ELF-1 (cell line): Measurements from ENCODE around the gene GALK1.
"Not testable (repeated sequence)": the region's sequence is repeated elsewhere in the genome, so short reads cannot be mapped to it uniquely, and the experiment has no call there.

Source experiments
- DNase-seq: peaks from one replicate; pipeline ENCODE4 v3.0.0-alpha.2; 2016; ENCODE audit warnings: low read depth, low spot score

GALK1 gene

DNA sequence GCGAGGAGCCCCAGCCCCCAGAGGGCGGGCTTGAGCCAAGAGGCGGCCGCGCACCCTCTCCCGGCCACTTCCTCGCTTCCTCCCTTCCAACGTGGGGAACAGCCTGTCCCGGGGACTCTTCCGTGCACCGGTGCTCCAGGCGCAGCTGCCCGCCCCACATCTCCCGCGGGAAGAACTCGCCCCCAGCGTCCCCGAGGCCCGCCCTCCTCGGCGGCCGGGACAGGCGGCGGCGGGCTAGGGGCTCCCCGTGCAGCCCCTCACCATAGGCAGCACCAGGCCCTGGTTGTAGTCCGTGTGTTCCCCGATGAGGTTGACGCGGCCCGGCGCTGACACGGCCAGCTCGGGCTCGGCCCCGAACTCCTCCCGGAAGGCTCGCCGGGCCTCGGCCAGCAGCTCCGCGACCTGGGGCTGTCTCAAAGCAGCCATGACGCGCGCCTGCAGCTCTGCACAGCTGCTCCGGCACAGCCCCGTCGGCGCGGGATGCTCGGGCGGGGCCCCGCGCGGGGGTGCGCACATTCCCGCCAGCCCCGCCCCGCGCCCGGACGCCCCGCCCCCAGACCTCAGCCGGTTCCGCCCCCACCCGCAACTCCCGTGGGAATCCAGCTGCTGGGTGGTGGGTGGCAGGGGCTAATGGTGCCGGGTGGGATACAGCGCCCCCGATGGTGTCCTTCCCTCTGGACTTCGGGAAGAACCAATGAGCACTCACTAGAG is at the start of gene GALK1:
TSS of gene GALK1 (minus strand) at position 482 of the 711 bp plus-strand sequence. CDS start at position 426, 56 bp downstream.
- peak; percentile 65 for DNase-seq

DNA sequence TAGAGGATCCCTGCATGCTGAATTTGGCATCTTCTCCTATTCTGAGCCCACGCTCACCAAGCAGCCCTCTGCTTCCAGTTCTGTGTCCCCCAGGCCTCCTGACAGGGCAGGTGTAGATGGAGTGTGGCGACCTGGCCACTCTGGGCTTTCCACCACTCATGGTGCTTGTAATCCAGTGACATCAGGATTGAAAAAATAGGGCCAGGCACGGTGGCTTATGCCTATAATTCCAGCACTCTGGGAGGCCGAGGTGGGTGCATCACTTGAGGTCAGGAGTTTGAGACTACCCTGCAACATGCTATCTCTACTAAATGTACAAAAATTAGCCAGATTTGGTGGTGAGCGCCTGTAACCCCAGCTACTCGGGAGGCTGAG is 49.0 kb upstream of the GALK1 start:
- no peak for DNase-seq

GRCh38 chr17:75813081-75814020 is 48.4 kb upstream of the GALK1 start:
- DNase-seq, result no peak

DNA sequence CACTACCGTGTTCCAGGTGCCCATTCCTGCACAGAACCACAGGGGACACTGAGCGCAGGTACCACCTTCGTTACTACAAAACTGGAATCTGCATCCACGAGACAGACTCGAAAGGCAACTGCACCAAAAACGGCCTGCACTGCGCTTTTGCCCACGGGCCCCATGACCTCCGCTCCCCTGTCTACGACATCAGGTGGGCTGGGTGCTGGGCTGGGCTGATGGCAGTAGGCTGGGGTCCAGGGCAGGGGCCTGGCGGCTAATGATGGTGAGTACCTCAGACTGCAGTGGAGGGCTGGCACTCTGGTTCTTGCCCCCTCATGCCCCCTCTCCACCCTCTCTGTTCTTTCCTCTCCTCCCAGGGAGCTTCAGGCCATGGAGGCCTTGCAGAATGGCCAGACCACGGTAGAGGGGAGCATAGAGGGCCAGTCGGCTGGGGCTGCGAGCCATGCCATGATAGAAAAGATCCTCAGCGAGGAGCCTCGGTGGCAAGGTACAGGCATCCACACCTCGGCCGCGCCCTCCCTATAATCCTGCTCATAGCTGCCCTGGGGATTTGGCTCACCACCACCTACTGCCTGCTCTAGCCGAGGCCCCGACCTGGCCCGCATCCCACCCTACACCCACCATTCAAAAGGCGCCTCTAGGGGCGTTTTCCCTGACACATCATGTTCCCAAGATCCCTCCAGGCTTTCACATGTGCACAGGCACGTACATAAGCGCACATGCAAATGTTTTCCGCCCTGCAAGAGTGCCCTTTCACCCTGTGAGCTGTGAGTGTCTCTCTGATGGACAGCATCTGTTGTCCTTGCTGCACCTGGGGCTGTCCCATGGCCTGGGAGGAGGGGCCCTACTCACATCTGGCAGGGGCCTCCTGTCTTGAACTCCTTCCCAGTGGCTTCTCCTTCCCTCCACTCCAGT is 47.4 kb upstream of the GALK1 start:
- DNase-seq, result no peak

- DNase-seq, result no peak
Measured at GRCh38 chr17:75811174-75811573, 46.2 kb upstream of the GALK1 start.

DNA sequence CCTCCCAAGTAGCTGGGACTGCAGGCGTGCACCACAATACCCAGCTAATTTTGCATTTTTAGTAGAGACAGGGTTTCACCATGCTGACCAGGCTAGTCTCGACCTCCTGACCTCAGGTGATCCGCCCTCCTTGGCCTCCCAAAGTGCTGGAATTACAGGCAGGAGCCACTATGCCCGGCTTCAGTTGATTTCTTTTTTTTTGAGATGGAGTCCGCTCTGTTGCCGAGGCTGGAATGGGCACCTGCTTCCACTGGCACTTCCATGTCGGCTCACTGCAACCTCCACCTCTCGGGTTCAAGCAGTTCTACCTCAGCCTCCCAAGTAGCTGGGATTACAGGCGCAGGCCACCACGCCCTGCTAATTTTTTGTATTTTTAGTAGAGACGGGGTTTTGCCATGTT is 45.8 kb upstream of the GALK1 start:
- not testable (repeated sequence) for DNase-seq

GRCh38 chr17:75810216-75810615 is 45.2 kb upstream of the GALK1 start:
- DNase-seq, result no peak

- DNase-seq, result no peak
Measured at GRCh38 chr17:75809631-75810111, 44.7 kb upstream of the GALK1 start.

GRCh38 chr17:75808905-75809621 is 44.1 kb upstream of the GALK1 start:
- DNase-seq, result peak; percentile 80

DNA sequence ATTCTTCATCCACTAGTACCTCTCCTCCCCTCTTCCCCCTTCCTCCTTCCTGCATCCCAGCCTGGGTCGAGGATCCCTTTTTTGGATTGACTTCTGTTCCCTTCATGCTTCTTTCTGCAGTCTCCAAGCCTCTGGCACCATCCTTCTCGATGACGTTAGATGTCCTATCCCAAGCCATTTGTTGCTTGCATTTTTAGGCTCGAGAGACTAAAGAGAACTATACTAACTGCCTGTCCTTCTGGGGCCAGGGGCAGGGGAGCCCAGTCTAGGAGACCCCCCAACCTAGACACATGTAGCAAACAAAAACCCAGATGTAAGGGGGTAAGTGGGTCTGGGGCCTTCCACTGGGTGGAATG is 43.5 kb upstream of the GALK1 start:
- no peak for DNase-seq

GRCh38 chr17:75807861-75808260 is 42.9 kb upstream of the GALK1 start:
- no peak for DNase-seq

GRCh38 chr17:75806822-75807500 is 42.0 kb upstream of the GALK1 start:
- DNase-seq, result peak; percentile 18

- DNase-seq, result no peak
Measured at GRCh38 chr17:75803883-75804282, 38.9 kb upstream of the GALK1 start.

DNA sequence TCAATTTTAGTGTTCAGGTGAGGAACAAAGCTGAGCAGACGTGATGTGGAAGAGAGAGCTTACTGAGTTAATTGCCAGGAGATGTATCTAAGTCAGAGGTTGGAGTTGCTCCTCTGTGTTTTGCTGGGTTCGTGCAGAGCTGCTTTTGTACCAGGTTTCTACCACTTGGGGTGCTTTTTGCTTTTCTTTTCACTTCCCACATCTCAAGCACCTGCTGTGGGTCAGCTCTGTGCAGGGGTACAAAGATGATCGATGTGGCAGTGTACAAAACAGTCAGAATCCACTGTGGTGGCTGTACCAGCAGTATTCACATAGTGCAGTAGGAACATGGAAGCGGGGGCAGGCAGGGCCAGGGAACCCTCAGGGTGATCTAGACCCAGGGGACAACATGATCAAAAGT is 34.4 kb upstream of the GALK1 start:
- no peak for DNase-seq

GRCh38 chr17:75795820-75796607 is 31.0 kb upstream of the GALK1 start:
- DNase-seq, result no peak

DNA sequence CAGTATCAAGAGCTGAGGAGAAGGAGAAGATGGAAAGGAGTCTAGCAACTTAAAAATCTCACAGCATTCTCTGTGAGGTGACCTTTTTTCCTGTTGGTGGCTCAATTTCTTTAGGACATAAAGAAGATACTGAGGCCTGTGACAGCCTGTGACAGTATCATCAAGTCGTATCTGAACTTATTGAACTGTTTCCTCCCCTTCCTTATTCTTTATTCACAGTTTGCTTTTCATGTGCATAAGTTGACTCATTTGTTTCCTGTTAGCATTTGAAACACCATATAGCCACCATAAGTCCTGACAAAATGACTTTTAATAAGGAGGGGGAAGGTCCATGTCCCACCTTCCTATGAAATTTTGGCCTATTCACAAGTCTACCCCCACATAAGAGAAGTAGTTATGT is 28.5 kb upstream of the GALK1 start:
- DNase-seq, result no peak

- DNase-seq, result no peak
Measured at GRCh38 chr17:75791254-75791653, 26.3 kb upstream of the GALK1 start.

GRCh38 chr17:75785016-75785890 is 20.3 kb upstream of the GALK1 start:
- DNase-seq, result peak; percentile 98
